MCF 10A (cell line): ENCODE measurements around the gene LETM1. TPM values are rescaled to one million over a fixed set of nuclear protein-coding genes. Genes with fewer than 3 reads are reported as not detected.

Experiments used
- BruUV-seq: library from RNA; stranded (reverse); fragments of 400-500 nt; replicated peaks from 2 replicates; lab custom pipeline; 2021; lab: Mats Ljungman, UMichigan
- CTCF ChIA-PET: fragments of 300-600 bp; sonication (Branson Sonifier 250); formaldehyde crosslinking; extraction: SDS; loops from one replicate; lab custom pipeline; 2021; ENCODE audit warnings: antibody characterized with exemption, inconsistent platforms; lab: Yijun Ruan, JAX
- POLR2A ChIA-PET: fragments of 300-600, 350-650 bp; sonication (Branson Sonifier 250); formaldehyde crosslinking; extraction: SDS; loops from one replicate; lab custom pipeline; 2020; ENCODE audit warnings: antibody characterized with exemption, inconsistent platforms; lab: Yijun Ruan, JAX
- DNase-seq: peaks from one replicate; pipeline ENCODE4 v3.0.0-alpha.2; 2018; ENCODE audit not compliant: unreplicated experiment
- H3K27ac Mint-ChIP-seq: one replicate; pipeline ENCODE4 v1.8.0; 2022; ENCODE audit warnings: mild to moderate bottlenecking, low read depth, mixed read lengths; ENCODE audit not compliant: unreplicated experiment
- H3K27me3 Mint-ChIP-seq: one replicate; pipeline ENCODE4 v1.8.0; 2022; ENCODE audit warnings: mixed read lengths; ENCODE audit not compliant: insufficient read depth, unreplicated experiment
- H3K36me3 Mint-ChIP-seq: one replicate; pipeline ENCODE4 v1.8.0; 2022; ENCODE audit warnings: mild to moderate bottlenecking, moderate library complexity, mixed read lengths; ENCODE audit not compliant: insufficient read depth, unreplicated experiment
- H3K4me1 Mint-ChIP-seq: one replicate; pipeline ENCODE4 v1.8.0; 2022; ENCODE audit warnings: mixed read lengths; ENCODE audit not compliant: insufficient read depth, unreplicated experiment
- H3K4me3 Mint-ChIP-seq: one replicate; pipeline ENCODE4 v1.8.0; 2022; ENCODE audit warnings: mild to moderate bottlenecking, moderate library complexity, mixed read lengths; ENCODE audit not compliant: unreplicated experiment
- H3K9me3 Mint-ChIP-seq: one replicate; pipeline ENCODE4 v1.8.0; 2022; ENCODE audit warnings: mixed read lengths; ENCODE audit not compliant: unreplicated experiment
- CTCF ChIP-seq: fragments of 200-600 bp; IDR thresholded peaks from one replicate; pipeline ENCODE4 v1.8.0; 2022; ENCODE audit warnings: antibody characterized with exemption, mild to moderate bottlenecking; ENCODE audit not compliant: unreplicated experiment
- intact Hi-C: fragments of 100-400 bp; cut with micrococcal nuclease; formaldehyde crosslinking; loops from 2 replicates; pipeline ENCODE4 v1.14.1; 2022
- total RNA-seq: library from RNA; stranded (reverse); gene quantifications from 2 replicates; pipeline ENCODE4 v1.2.3, GENCODE V29; 2022

Gene LETM1
- total RNA-seq, 1 experiment from 2014 or later = 85.0 TPM

- H3K27me3 Mint-ChIP-seq = no peaks in the 10 kb centered on the region
- DNase-seq = no peak
- TF ChIP-seq CTCF = no peak
- H3K27ac Mint-ChIP-seq = no peak overlapping the region
- no peaks in the 10 kb centered on the region for H3K9me3 Mint-ChIP-seq
- H3K36me3 Mint-ChIP-seq = peaks cover 42% of the 10 kb centered on the region
- peaks cover 5% of the 10 kb centered on the region for H3K4me1 Mint-ChIP-seq
- no peak overlapping the region for H3K4me3 Mint-ChIP-seq
- POLR2A ChIA-PET = interaction anchor here (0.9 kb wide), 1 partner anchor 19 kb away, joined by 3 read pairs; no protein-coding TSS in a partner anchor
- no TSS peak for BruUV-seq
- intact Hi-C loops = no loop called here
- CTCF ChIA-PET = interaction anchor here (0.6 to 1.4 kb wide), 7 partner anchors 9 to 160 kb away, joined by 3 to 7 read pairs (median 3); no protein-coding TSS in a partner anchor
Observed at GRCh38 chr4:1902243-1902642, 46.3 kb upstream of the LETM1 start.

GRCh38 chr4:1901127-1901526 lies 45.2 kb upstream of the LETM1 start:
- TF ChIP-seq CTCF = no peak
- POLR2A ChIA-PET = interaction anchor here (1.7 kb wide), 1 partner anchor 45 kb away, joined by 7 read pairs; the partner anchor contains the start of gene LETM1
- Mint-ChIP-seq H3K4me1 (peaks cover 5% of the 10 kb centered on the region), H3K4me3 (no peak overlapping the region), H3K27me3 (no peaks in the 10 kb centered on the region), H3K27ac (no peak overlapping the region), H3K9me3 (no peaks in the 10 kb centered on the region), H3K36me3 (peaks cover 39% of the 10 kb centered on the region)
- CTCF ChIA-PET = interaction anchor here (2.1 to 4.2 kb wide), 6 partner anchors 13 to 55 kb away, joined by 8 to 74 read pairs (median 12); partner anchors contain the start of gene LETM1
- intact Hi-C loops = no loop called here
- BruUV-seq = no TSS peak
- no peak for DNase-seq

- H3K9me3 Mint-ChIP-seq = no peaks in the 10 kb centered on the region
- ChIA-PET CTCF (interaction anchor here (0.6 to 4.2 kb wide), 14 partner anchors 8 to 271 kb away, joined by 3 to 79 read pairs (median 11); partner anchors contain the start of gene LETM1), POLR2A (interaction anchor here (1.3 to 2.0 kb wide), 3 partner anchors 8 to 44 kb away, joined by 4 to 7 read pairs (median 7); partner anchors contain the start of gene LETM1)
- DNase-seq = no peak
- BruUV-seq = TSS peak; percentile 88
- H3K4me3 Mint-ChIP-seq = no peak overlapping the region
- H3K27ac Mint-ChIP-seq = no peak overlapping the region
- intact Hi-C loops = no loop called here
- TF ChIP-seq CTCF = no peak
- peaks cover 5% of the 10 kb centered on the region for H3K4me1 Mint-ChIP-seq
- peaks cover 38% of the 10 kb centered on the region for H3K36me3 Mint-ChIP-seq
- no peaks in the 10 kb centered on the region for H3K27me3 Mint-ChIP-seq
Observed at GRCh38 chr4:1900624-1901023, 44.7 kb upstream of the LETM1 start.

- no peak for DNase-seq
- no peak for TF ChIP-seq CTCF
- BruUV-seq = no TSS peak
- no peaks in the 10 kb centered on the region for H3K27me3 Mint-ChIP-seq
- no peaks in the 10 kb centered on the region for H3K9me3 Mint-ChIP-seq
- H3K4me1 Mint-ChIP-seq = peaks cover 8% of the 10 kb centered on the region
- intact Hi-C loops = no loop called here
- H3K4me3 Mint-ChIP-seq = no peak overlapping the region
- peaks cover 38% of the 10 kb centered on the region for H3K36me3 Mint-ChIP-seq
- ChIA-PET POLR2A (interaction anchor here (0.6 to 2.0 kb wide), 6 partner anchors 9 to 208 kb away, joined by 3 to 7 read pairs (median 4); partner anchors contain the start of gene LETM1), CTCF (interaction anchor here (0.6 to 4.2 kb wide), 36 partner anchors 8 to 306 kb away, joined by 3 to 79 read pairs (median 6); partner anchors contain the start of gene LETM1)
- H3K27ac Mint-ChIP-seq = no peak overlapping the region
Observed at GRCh38 chr4:1900087-1900433, 44.1 kb upstream of the LETM1 start.
